NCI-H2107 treated with DMSO at 0.1 percent for 48 hours (cell line): ENCODE results near the gene GTF2IRD1.
"Not testable (repeated sequence)": the region's sequence is repeated elsewhere in the genome, so short reads cannot be mapped to it uniquely, and the experiment has no call there.

Experiments
- DNase-seq: peaks from one replicate; lab custom pipeline; 2025; ENCODE audit not compliant: unreplicated experiment; lab: John Stamatoyannopoulos, UW

GTF2IRD1 gene

DNA sequence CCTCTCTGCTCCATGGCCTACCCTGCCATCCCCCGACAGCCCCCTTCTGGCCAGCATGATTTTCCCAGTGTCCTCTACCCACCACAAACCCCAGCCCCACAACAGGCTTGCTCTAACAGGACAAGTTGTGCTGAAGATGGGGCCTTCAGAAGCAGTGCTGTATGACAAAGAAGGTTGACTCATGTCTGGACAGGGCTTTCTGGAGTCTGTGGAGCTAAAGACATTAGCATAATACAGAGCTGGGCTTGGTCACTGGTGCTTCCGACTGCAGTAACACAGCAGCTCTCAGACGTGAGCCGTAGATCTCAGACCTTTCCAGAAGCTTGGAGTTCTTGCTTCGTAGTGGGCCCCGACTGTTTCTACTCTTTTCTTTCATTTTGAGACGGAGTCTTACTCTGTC lies 100.5 kb downstream of the GTF2IRD1 start:
- no peak for DNase-seq

DNA sequence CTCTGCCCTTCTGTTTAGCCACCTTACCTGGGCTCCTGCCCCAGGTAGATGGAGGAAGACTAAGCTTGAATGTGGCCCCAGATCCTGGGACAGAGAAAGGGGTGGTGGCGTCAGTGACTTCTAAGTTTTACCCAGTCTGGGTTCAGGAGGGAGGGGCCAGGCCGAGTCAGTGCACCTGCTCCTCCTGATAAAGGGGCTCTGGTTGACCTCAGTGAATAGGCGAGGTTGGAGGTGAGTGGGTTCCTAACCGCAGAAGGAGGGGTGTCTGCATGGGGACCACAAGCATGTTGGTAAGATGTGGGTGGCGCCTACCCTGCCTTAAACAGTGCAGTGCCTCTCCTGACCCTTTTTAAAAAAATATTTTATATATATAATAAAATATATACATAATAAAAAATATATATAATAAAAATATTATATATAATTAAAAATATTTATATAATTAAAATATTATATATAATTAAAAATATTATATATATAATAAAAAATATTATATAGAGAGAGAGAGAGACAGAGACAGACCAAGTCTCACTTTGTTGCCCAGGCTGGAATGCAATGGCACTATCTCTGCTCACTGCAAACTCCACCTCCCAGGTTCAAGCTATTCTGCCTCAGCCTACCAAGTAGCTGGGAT lies 106.5 kb downstream of the GTF2IRD1 start:
- DNase-seq = no peak

DNA sequence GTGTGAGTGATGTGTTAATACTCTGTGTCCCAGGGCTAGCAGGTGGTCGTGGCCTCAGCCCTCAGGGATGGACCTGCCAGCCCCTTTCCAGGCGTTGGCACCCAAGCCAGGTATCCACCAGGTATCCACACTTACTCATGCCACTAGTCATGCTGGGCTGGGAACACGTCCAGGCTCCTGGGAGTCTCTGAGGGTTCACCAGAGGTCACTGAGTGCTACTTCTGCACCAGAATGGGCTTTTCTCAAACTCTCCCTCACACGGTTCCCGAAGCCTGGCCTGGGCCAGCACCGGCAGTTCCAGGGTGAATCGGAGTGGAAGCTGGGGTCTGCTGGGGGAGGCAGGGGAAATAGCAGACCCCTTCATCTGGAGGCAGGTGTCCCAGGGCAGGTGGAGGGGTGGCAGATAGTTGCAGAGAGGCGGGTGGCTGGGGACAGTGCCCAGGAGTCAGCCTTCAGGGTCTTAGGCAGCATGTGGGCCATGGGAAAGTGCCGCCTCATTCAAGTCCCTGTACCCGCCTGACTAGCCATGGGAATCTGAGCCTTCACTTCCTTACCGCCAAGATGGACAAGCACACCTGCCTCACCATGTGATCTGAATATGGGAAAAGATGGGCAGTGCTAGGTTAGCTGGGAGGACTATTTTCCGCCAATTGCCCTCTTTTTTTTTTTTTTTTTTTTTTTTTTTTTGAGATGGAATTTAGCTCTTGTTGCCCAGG lies 108.3 kb downstream of the GTF2IRD1 start:
- peak; percentile 42 for DNase-seq

DNA sequence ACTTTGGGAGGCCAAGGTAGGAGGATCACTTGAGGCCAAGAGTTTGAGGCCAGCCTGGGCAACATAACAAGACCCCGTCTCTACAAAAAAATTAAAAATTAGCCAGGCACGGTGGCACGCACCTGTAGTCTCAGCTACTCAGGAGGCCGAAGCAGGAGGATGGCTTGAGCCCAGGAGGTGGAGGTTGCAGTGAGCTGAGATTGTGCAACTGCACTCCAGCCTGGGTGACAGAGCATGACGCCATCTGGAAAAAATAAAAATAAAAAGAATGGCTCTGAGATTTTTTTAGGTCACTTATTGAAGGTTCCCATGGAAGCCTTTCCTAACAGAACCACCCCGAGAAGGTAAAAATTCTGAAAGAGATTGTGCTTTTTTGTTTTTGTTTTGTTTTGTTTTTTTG lies 109.9 kb downstream of the GTF2IRD1 start:
- not testable (repeated sequence) for DNase-seq

DNA sequence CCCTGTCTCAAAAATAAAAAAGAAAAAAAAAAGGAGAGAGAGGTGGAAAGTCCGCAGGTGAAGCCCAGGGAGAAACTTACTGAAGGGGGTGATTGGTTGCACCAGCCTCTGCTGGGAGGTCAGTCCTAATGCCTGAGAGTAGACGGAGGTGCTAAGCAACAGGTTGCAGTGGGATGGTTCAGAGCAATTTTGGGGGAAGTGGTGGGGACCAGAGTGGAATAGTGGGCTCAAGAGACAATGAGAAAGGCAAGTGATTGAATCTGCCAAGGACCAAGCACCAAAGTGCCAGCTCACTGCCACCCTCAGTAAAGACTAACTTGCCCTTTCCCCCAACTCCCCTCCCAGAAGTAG lies 113.6 kb downstream of the GTF2IRD1 start:
- DNase-seq = no peak

DNA sequence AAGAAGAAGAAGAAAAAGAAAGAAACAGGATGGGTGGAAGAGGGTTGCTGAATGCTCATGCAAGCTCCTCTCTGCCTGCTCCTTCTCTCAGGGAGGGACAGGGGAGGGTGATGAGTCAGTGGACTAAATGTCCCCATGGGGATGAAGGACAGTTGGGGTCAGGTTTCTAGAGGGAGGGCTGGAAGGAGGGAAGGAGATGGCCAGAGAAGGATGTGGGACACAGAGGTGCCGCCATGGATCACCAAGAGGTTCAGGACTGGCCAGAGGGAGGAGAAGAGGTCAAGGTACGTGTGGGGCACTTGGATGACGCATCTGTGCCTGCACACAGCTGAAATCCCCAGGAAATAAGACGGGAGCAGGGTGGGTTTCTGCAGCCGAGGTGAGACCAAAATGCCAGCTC lies 115.0 kb downstream of the GTF2IRD1 start:
- no peak for DNase-seq

DNA sequence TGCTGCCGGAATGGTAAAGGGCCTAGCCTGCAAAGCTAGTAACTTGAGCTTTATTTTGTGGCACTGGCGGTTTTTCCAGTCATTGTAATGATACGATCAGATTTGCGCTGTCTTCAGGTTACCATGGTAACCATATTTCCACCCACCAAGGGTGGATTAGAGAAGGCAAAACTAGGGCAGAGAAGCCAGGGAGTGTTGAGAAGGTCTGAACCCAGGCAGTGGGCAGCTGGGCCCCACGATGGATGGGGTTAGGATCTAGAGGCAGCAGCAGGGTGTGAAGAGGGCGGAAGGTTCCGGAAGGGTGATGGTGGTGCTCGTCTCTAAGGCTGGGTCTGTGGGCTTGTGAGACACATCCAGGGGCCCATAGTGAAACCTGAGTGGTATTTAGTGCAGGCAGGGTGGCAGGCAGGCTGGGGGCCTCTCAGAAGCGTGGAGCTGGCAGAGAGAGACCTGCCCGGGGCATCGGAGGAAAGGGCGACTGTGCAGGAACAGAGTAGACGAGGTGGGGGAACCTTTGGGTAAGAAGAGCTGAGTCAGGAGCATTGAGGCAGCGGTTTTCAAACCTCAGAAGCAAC lies 115.9 kb downstream of the GTF2IRD1 start:
- DNase-seq = no peak

DNA sequence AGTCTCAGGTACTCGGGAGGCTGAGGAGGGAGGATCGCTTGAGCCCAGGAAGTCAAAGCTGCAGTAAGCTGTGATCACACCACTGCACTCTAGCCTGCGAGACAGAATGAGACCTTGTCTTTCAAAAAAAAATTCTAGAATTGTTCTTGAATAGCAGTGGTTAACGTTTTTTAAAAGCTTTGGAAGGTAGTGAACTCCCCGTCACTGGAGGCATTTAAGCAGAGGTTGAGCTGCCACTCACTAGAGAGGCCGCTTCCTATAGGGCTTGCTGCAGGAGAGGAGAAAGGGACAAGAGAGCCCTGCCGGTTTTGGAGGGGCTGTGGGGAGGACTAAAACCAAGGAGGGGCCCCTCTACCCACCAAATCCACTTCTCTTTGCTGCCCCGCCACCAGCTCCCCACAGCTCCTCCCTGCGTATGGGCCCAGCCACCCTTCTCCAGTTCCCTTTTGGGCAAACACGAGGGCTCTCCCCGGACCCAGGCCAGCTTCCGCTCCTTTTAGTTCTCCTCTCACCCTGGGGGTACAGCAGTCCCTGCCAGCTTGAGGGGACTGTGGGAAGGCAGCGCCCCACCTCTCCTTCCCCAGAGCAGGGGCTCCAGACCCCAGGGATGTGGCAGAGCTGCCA lies 116.9 kb downstream of the GTF2IRD1 start:
- no peak for DNase-seq

DNA sequence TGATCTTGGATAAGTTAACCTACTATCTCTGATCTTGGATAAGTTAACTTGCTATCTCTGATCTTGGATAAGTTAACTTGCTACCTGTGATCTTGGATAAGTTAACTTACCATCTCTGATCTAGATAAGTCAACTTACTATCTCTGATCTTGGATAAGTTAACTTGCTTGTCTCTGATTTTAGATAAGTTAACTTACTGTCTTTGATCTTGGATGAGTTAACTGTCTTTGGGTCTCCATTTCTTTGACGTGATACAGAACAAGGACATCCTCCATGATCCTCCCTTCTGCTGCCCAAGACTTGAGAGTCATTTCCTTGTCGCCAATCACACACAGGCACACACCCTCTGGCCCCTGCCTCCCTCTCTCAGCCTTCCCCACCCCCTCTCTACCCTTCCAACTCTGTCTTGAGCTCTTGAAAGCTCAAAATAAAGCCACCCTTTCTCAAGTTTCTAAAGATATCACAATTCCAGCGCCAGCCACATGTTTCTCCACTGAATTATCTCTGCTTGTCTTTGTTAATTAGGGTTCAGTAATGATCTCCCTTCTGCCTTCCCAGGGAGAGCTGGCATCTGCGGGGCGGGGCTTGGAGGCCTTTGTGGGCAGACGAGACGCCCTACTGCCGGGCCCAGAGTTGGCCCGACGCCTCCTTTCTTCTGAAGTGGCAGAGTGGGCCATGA lies 118.7 kb downstream of the GTF2IRD1 start:
- no peak for DNase-seq

DNA sequence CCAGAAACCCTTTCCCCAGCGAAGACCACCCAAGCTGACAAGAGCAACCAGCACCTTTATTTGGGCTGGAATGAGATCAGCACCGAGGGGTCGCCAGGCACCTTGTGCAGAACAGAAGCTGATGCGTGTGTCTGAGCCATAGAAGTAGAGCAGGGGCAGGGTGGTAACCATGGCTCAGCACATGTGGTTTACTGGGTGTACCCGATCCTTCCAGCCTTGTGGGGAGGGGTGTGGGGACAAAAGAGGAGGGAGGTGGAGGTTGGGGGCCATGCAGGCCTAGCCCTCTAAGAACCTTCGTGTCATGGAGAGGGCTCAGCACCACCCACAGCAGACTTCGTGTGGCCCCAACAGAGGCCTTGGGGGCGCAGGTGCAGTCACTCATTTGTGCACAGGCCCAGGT lies 119.8 kb downstream of the GTF2IRD1 start:
- DNase-seq = no peak

DNA sequence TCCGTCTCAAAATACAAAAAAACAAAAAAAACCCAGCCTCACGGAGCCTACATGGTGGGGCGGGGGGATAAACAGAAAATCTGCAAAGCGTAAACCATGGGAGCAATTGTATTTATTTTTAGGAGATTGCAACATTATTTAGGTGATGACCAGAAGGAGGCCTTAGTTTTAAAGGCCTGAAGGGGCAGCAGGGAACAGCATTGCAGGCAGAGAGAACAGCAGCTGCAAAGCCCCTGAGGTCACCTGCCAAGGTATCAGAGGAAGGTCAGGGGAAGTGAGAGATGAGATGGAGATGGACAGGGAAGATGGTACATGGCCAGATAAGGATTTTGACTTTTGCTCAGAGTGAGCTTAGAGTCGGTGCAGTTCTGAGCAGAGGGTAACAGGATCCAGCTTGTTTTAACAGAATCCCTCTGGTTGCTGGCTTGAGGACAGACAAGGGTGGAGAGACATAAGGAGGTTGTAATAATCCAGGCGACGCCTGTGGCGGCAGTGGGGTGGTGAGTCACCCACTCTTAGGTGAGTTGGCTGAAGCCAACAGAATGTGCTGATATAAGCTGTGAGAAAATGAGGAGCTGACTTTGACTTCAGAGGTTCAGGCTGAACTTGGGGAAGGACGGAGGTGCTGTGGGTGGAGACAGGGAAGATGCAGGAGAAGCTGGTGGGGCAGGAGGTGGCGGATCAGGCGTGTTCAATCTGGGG lies 121.5 kb downstream of the GTF2IRD1 start:
- DNase-seq = no peak

DNA sequence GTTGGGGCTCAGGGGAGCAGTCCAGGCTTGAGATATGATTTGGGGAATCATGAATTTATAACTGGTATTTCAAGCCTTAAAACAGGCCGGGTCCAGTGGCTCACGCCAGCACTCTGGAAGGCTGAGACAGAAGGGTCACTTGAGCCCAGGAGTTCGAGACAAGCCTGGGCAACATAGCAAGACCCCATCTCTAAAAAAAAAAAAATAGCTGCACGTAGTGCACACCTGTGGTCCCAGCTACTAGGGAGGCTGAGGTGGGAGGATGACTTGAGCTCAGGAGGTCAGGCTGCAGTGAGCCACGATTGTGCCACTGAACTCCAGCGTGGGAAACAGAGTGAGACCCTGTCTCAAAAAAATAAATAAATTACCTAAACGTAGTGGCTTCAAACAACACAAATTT lies 122.1 kb downstream of the GTF2IRD1 start:
- DNase-seq = no peak

DNA sequence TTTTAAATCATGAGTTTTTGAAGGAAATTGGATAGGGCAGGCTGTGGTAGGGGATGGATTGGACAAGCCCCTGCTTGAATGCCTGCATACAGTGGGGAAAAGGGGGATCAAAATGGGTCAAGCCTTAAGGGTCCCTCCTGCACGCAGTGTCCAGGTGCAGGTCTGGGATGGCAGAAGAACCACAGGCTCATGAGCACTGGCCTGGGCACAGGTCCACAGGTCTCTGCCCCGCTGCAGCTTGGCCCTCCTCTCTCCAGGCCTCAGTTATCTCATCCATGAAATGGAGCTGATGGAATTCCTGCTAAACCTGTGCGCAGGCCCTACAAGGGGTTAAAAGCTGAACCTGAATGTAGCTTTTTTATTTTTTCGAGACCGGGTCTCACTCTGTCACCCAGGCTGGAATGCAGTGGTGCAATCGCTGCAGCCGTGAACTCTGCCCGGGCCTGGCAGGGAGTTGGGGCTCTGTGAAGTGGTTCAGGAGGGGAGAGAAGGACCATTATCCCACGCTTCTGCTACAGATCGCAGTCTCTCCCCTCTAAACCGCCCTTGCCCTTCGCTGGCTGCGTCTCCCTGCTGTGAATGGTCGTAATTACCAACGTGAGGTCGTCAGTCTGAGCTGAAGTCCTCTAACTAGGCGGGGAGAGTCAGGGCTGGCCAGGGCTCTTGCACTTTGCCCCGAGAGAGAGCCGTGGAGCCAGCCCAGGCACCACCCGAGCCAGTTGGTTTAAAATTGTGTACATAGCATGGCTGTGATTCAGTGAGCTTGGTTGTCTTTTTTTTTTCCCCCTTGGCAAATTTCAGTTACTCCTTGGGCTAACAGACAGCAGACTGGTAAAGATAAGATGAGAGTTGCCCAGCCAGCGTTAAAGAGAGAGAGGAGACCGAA lies 126.3 kb downstream of the GTF2IRD1 start:
- no peak for DNase-seq

DNA sequence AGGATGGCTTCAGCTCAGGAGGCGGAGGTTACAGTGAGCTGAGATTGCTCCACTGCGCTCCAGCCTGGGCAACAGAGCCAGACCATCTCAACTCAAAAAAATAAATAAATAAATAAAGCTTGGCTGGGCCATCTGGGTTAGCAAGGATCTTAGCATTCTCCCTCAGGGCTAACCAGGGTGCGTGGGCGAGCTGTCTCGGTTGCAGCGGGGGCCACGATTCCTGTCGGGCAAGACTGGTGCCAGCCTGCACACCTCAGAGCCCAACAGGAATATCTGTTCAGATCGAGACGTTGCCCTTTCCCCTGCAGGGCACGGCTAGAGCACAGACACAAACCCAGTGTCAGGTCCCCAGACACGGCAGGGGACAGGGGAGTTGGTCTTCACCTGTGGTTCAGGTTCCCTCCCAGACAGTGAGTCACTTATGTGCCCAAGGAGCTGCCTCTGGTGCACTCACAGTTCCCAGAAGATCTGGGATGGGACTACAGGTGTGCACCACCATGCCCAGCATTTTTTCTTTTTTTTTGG lies 128.3 kb downstream of the GTF2IRD1 start:
- no peak for DNase-seq

DNA sequence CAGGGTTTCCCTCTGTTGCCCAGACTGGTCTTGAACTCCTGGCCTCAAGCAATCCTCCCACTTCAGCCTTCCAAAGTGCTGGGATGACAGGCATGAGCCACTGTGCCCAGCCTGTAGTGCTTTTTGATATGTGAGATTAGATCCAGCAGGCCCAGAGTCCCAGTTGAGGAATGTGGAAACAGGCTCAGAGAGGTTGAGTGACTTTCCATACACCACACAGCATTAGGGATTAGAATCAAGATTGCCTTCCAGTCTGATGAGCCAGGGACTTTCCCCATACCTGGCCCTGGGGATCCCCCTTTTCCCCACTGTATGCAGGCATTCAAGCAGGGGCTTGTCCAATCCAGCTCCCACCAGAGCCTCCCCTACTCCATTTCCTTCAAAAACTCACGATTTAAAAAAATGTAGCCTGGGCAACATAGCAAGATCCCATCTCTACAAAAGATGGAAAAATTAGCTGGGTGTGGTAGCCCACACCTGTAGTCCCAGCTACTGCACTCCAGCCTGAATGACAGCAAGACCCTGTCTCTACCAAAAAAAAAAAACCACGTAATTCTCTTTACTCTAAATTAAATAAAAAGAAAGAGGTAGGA lies 128.8 kb downstream of the GTF2IRD1 start:
- no peak for DNase-seq

DNA sequence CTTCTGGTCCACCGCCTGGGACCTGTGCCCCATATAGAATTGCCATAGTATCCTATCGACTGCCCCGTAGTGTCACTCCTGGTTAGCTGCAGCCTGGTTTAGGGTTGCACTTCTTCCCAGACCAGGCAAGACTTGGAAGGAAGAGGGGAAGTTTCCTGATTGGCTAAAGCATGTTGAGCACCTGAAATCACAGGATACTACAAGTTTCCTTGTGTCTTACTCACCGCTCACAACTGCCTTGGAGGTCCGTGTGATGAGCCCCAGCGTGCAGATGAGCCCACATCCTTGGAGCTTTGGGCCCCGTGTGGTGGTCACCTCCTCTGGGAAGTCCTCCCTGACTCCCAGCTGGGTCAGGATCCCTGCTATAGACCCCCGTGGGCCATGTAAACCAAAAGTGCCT lies 129.9 kb downstream of the GTF2IRD1 start:
- DNase-seq = no peak

DNA sequence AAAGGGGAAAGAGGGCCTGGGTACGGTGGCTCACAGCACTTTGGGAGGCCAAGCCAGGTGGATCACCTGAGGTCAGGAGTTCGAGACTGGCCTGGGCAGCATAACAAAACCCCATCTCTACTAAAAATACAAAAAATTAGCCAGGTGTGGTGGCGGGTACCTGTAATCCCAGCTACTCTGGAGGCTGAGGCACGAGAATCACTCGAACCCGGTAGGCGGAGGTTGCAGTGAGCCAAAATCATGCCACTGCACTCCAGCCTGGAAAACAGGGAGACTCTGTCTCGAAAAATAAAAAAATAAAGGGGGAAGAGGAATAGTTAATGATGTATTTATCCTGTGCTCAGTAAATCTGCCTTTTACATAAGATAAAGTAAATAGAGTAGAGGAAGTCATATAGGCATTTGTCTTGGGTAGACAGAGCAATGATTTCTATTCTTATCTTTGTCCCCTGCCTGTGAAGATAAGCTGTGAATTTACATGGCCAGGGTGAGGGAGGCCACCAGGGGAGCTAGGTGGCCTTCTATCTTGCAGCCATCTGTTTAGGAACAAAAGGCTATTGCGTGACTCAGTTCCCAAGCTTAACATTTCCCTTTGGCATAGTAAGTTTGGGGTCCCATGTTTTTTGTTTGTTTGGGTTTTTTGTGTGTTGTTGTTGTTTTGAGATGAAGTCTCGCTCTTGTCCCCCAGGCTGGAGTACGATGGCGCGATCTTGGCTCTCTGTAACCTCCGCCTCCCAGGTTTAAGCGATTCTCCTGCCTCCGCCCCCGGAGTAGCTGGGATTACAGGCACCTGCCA lies 130.7 kb downstream of the GTF2IRD1 start:
- no peak for DNase-seq

DNA sequence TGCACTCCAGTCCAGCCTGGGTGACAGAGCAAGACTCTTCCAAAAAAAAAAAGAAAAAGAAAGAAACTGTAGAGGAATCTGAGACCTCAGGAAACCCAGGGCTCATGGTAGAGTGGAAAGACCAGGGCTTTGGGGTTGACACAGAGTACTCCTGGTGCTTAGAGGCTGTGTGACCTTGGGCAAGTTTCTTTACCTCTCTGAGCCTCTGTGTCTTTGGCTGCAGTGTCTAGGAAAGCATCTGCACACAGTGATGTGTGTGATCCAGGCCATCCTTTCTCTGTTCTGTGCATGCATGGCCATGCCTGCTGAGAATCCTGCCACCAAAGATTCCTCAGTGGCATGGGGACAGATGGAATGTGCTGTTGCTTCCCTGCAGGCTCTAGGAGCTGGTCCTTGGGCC lies 132.1 kb downstream of the GTF2IRD1 start:
- no peak for DNase-seq
